AG09309 (cell line): Measurements from ENCODE around the gene CHIA.

Experiments used
- DNase-seq: peaks from one replicate; pipeline ENCODE4 v3.0.0-alpha.2; 2010; ENCODE audit warnings: low read depth
- H3K4me3 ChIP-seq: 2 replicates; pipeline ENCODE4 v1.5.1; 2011; ENCODE audit warnings: mild to moderate bottlenecking, low read depth, low read length, moderate library complexity; ENCODE audit not compliant: control insufficient read depth
- TF ChIP-seq, protein P1 (sequence below): IDR thresholded peaks from 2 replicates; pipeline ENCODE4 v1.5.1; 2011; ENCODE audit warnings: mild to moderate bottlenecking, low read depth, low read length, inconsistent platforms; ENCODE audit not compliant: insufficient read depth, control insufficient read depth; ENCODE audit errors: missing control alignments

Gene CHIA

DNA sequence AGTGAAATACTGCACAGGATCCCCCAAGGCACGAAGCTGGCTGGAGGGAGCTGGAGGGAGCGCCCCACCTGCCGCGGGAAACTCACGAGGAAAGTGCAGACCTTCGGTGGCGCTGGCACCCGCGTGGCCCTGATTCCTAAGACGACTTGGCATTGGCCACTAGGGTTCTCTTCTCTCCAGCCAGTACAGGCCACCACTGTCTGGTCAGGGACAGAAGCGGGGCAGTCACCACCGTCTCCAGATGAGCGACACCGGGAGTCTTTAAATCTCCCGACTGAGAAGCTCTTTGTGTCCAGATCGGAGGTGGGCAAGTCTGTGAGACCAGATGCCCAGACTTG is 19.2 kb upstream of the CHIA start:
- no peak overlapping the region for H3K4me3 ChIP-seq
- no peak for DNase-seq
- TF ChIP-seq, protein P1, sequence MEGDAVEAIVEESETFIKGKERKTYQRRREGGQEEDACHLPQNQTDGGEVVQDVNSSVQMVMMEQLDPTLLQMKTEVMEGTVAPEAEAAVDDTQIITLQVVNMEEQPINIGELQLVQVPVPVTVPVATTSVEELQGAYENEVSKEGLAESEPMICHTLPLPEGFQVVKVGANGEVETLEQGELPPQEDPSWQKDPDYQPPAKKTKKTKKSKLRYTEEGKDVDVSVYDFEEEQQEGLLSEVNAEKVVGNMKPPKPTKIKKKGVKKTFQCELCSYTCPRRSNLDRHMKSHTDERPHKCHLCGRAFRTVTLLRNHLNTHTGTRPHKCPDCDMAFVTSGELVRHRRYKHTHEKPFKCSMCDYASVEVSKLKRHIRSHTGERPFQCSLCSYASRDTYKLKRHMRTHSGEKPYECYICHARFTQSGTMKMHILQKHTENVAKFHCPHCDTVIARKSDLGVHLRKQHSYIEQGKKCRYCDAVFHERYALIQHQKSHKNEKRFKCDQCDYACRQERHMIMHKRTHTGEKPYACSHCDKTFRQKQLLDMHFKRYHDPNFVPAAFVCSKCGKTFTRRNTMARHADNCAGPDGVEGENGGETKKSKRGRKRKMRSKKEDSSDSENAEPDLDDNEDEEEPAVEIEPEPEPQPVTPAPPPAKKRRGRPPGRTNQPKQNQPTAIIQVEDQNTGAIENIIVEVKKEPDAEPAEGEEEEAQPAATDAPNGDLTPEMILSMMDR: no peak

DNA sequence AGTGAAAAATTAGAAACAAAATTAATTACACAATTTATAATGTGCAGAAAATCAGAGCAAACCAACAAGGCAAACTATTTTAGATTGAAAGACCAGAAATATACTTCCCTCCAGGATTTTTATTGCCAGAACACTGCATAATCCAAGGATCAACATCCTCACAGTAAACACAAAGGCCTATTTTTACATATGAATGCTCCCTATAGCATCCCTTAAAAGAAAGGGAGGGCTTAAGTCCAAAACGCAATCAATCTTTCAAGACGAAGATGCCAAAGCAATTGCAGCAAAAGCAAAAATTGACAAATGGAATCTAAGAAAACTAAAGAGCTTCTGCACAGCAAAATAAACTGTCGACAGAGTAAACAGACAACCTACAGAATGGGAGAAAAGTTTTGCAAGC is 18.6 kb upstream of the CHIA start:
- DNase-seq: no peak
- H3K4me3 ChIP-seq: no peak overlapping the region
- TF ChIP-seq, protein P1: no peak

DNA sequence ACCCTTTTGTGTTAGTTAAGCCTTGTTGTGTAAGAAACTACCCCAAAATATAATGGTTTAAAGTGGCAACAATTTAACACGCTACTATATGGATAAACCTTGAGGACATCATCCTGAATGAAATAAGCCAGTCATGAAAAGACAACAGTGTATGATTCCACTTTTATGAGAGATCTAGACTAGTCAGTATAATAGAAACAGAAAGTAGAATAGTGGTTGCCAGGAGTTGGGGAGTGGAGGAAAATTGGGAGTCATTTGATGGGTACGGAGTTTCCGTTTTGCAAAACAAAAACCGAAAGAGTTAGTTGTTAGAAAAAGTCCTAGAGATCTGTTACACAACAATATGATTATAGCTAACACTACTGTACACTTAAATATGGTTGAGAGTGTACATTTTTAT is 16.0 kb upstream of the CHIA start:
- TF ChIP-seq, protein P1: no peak
- peak; percentile 3 for DNase-seq
- peak overlapping the region; percentile 16 for H3K4me3 ChIP-seq

DNA sequence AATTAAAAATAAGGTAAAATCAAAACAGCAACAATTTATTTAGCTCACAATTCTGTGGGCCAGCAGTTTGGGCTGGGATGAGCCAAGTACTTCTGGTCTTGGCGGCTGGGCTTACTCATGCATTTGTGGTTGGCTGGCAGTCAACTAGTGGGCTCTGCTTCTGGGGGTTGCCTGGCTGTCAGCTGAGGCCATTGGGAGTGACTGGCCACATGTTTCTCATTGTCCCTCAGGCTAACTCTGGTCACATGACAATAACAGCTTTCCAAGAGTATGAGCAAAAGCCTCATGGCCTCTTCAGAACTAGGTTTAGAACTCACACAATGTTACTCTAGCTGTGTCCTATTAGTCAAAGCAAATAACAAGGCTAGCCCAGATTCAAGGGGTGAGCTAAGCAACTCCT is 15.6 kb upstream of the CHIA start:
- peak; percentile 85 for DNase-seq
- TF ChIP-seq, protein P1: no peak
- peak overlapping the region; percentile 16 for H3K4me3 ChIP-seq

DNA sequence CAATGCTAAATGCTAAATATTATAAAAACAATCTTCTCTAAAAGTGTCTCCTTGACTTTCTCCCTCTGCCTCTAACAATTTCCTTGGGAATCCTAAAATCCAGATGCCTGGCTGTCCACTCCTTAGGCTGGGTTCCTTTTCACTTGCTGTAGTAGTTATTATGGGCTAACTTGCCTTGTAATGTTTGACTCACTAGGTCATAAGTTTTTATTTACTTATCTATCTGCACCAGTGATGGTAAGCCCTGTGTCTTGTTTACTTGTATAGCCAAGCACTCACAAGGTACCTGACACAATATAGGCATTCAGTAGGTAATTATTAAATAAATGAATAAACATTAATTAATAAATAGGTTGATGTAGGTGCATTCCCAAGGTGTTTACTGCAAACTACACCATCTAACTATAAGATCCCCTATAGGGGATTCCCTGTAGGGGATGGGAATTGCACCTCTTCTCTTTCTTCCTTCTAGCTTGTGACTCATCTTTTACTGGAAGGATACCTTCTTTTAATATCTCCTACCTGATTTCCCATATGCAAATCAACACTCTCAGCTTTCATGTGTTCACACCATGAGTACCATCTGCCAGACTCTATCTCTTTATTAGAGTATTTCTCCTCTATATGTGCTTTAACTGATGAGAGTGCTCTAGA is 14.7 kb upstream of the CHIA start:
- DNase-seq: no peak
- no peak overlapping the region for H3K4me3 ChIP-seq
- TF ChIP-seq, protein P1: no peak

DNA sequence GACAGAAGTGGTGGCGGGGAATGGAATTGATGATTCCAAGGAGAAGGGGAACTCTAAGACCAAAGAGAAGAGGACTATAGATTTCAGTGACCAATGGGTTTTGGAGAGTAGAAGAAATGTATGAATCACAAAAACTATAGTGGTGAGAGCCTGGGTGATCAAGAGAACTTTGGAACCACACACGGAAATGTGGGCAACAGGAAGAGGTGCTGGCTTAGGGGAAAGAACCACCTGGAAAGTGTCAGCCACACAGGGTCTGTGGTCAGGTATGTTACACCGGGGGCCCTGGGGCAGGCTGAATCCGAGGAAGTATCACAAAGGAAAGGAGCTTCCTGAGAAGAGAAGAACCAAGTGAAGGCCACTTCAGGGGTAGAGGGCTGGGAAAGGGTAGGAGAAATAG is 11.5 kb upstream of the CHIA start:
- TF ChIP-seq, protein P1: no peak
- no peak overlapping the region for H3K4me3 ChIP-seq
- DNase-seq: no peak

DNA sequence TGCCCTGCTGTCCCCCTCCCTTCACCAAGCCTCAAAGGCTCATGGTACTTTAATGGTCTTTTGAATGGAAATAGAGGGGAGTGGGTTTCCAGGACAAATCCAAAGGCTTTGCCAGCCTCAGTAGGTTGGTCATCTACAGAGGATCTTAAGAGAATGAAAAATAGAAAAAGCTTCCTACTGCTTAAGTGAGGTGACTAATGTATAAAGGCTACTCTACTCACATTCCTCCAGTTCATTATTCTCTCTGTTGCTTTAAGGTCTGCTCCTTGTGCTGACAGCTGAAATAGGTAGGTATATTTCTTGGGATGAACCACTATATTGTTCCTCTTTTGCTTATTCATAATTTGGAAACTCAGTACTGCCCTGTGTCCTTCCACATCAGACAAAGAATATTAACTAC is 10.4 kb upstream of the CHIA start:
- H3K4me3 ChIP-seq: no peak overlapping the region
- TF ChIP-seq, protein P1: no peak
- DNase-seq: no peak
